GM12878 (cell line): ENCODE measurements around the gene RABGGTB. TPM values are rescaled to one million over a fixed set of nuclear protein-coding genes. Genes with fewer than 3 reads are reported as not detected.

Source experiments
- ATAC-seq: fragments of 200-7000 bp; cut with Tn5 transposase; 3 replicates; pipeline ENCODE4 v1.9.1; 2020; ENCODE audit warnings: mild to moderate bottlenecking, moderate library complexity
- BruUV-seq: library from RNA; stranded (reverse); fragments of 400-500 nt; replicated peaks from 2 replicates; lab custom pipeline; 2021; lab: Mats Ljungman, UMichigan
- CTCF ChIA-PET: fragments of 300-600 bp; sonication (Branson Sonifier 250); formaldehyde crosslinking; extraction: SDS; loops from one replicate; lab custom pipeline; 2021; ENCODE audit warnings: inconsistent platforms; lab: Yijun Ruan, JAX
- POLR2A ChIA-PET: fragments of 350-600 bp; formaldehyde crosslinking; extraction: SDS; loops from one replicate; lab custom pipeline; 2021; ENCODE audit warnings: inconsistent platforms; lab: Charles Lee
- RAD21 ChIA-PET: fragments of 300-600 bp; sonication (Branson Sonifier 250); formaldehyde crosslinking; loops from one replicate; lab custom pipeline; 2023; ENCODE audit warnings: antibody characterized with exemption; ENCODE audit not compliant: unreplicated experiment; lab: Charles Lee
- SMC1A ChIA-PET: fragments of 300-600 bp; sonication (Branson Sonifier 250); formaldehyde crosslinking; loops from one replicate; lab custom pipeline; 2023; ENCODE audit not compliant: unreplicated experiment, uncharacterized antibody; lab: Charles Lee
- DNase-seq: peaks from one replicate; pipeline ENCODE4 v3.0.0-alpha.2; 2011; ENCODE audit warnings: low read depth, low spot score
- FAIRE-seq: peaks from 3 replicates; lab custom pipeline; 2011; peaks lifted over from hg19 to GRCh38; lab: Jason Lieb, UNC
- H2AFZ ChIP-seq: 2 replicates; pipeline ENCODE4 v1.6.0; 2011; ENCODE audit warnings: low read depth, low read length, control low read depth; ENCODE audit not compliant: control insufficient read depth
- H3K27ac ChIP-seq: 2 replicates; pipeline ENCODE4 v1.5.1; 2011; ENCODE audit warnings: control low read depth; ENCODE audit not compliant: control insufficient read depth, insufficient read depth
- H3K27me3 ChIP-seq, 2 experiments: replicated peaks in 1 of 2; 2 replicates each; pipeline versions ENCODE4 v1.6.0 to v1.6.1; 2011; ENCODE audit warnings: low read length in 1 of 2; ENCODE audit not compliant: control insufficient read depth in 2 of 2, insufficient read depth in 2 of 2
- H3K36me3 ChIP-seq, 2 experiments: 2 replicates each; pipeline ENCODE4 v1.5.1; 2011; ENCODE audit warnings: low read length in 1 of 2; ENCODE audit not compliant: control insufficient read depth in 2 of 2, insufficient read depth in 2 of 2
- H3K4me1 ChIP-seq: 2 replicates; pipeline ENCODE4 v1.6.1; 2011; ENCODE audit warnings: mild to moderate bottlenecking, low read length, moderate library complexity, mixed read lengths; ENCODE audit not compliant: control insufficient read depth, insufficient read depth
- H3K4me2 ChIP-seq: 2 replicates; pipeline ENCODE4 v1.6.0; 2011; ENCODE audit warnings: control low read depth; ENCODE audit not compliant: control insufficient read depth, insufficient read depth
- H3K4me3 ChIP-seq: fragments of 200-600 bp; sonication (generic); 2 replicates; pipeline ENCODE4 v1.5.1; 2016
- H3K79me2 ChIP-seq: 2 replicates; pipeline ENCODE4 v1.6.0; 2011; ENCODE audit warnings: low read length; ENCODE audit not compliant: control insufficient read depth, insufficient read depth
- H3K9ac ChIP-seq: 2 replicates; pipeline ENCODE4 v1.8.0; 2011; ENCODE audit warnings: low read length, control low read depth, mixed read lengths; ENCODE audit not compliant: control insufficient read depth, insufficient read depth
- H3K9me3 ChIP-seq: replicated peaks from 3 replicates; pipeline ENCODE4 v1.5.1; 2011; ENCODE audit warnings: mild to moderate bottlenecking, low read length; ENCODE audit not compliant: control insufficient read depth, insufficient read depth
- H4K20me1 ChIP-seq: 2 replicates; pipeline ENCODE4 v1.6.0; 2011; ENCODE audit not compliant: control insufficient read depth, insufficient read depth
- CHD2 ChIP-seq: IDR thresholded peaks from 2 replicates; pipeline ENCODE4 v1.6.1; 2011; ENCODE audit warnings: low read depth, low read length, improper control_type of control experiment, borderline replicate concordance
- EZH2 ChIP-seq: IDR thresholded peaks from 2 replicates; pipeline ENCODE4 v1.6.1; 2012; ENCODE audit warnings: low read depth, mild to moderate bottlenecking, control low read depth, inconsistent platforms, low read length, borderline replicate concordance; ENCODE audit not compliant: control insufficient read depth
- FOXM1 ChIP-seq: IDR thresholded peaks from 2 replicates; pipeline ENCODE4 v1.6.1; 2012; ENCODE audit warnings: low read depth, mild to moderate bottlenecking, inconsistent platforms, low read length, moderate library complexity
- GATAD2B ChIP-seq: fragments of 450-650 bp; conservative IDR thresholded peaks from 2 replicates; pipeline ENCODE4 v1.6.1; 2017; ENCODE audit warnings: low read depth, mild to moderate bottlenecking, moderate library complexity
- NR2C1 ChIP-seq: fragments of 450-650 bp; IDR thresholded peaks from 2 replicates; pipeline ENCODE4 v1.6.1; 2017; ENCODE audit warnings: antibody characterized with exemption, mild to moderate bottlenecking, moderate library complexity
- POLR2AphosphoS2 ChIP-seq: IDR thresholded peaks from 2 replicates; pipeline ENCODE4 v1.6.1; 2011; ENCODE audit warnings: low read depth, mild to moderate bottlenecking, low read length, improper control_type of control experiment, moderate library complexity
- RB1 ChIP-seq: fragments of 450-650 bp; formaldehyde crosslinking; IDR thresholded peaks from 2 replicates; pipeline ENCODE4 v1.6.1; 2017; ENCODE audit warnings: mild to moderate bottlenecking, borderline replicate concordance
- RELA ChIP-seq: fragments of 450-650 bp; IDR thresholded peaks from 2 replicates; pipeline ENCODE4 v1.8.0; 2014; ENCODE audit warnings: borderline replicate concordance; ENCODE audit not compliant: partially characterized antibody
- SMAD5 ChIP-seq: IDR thresholded peaks from 2 replicates; pipeline ENCODE4 v1.6.1; 2016; ENCODE audit warnings: antibody characterized with exemption, low read depth
- STAT1 ChIP-seq: fragments of 450-650 bp; conservative IDR thresholded peaks from 2 replicates; pipeline ENCODE4 v1.6.1; 2014; ENCODE audit warnings: antibody characterized with exemption, mild to moderate bottlenecking
- TARDBP ChIP-seq: IDR thresholded peaks from 2 replicates; pipeline ENCODE4 v1.6.1; 2016; ENCODE audit warnings: borderline replicate concordance
- TBL1XR1 ChIP-seq: IDR thresholded peaks from 2 replicates; pipeline ENCODE4 v1.6.1; 2012; ENCODE audit warnings: low read depth, low read length, improper control_type of control experiment
- USF1 ChIP-seq: IDR thresholded peaks from 2 replicates; pipeline ENCODE4 v1.6.1; 2011; ENCODE audit warnings: borderline replicate concordance, low read depth, mild to moderate bottlenecking, moderate library complexity, mixed read lengths, low read length; ENCODE audit not compliant: insufficient read depth; ENCODE audit errors: extremely low read length
- YBX1 ChIP-seq: fragments of 450-650 bp; IDR thresholded peaks from 2 replicates; pipeline ENCODE4 v1.6.1; 2016; ENCODE audit warnings: antibody characterized with exemption
- ZBED1 ChIP-seq: IDR thresholded peaks from 2 replicates; pipeline ENCODE4 v1.6.1; 2016; ENCODE audit warnings: borderline replicate concordance
- WGBS: methylation state at CpG from one replicate; pipeline ENCODE4 v1.1.6; 2016; ENCODE audit warnings: low lambda C conversion rate; ENCODE audit not compliant: insufficient replicate concordance, insufficient coverage; ENCODE audit errors: missing lambda C conversion rate; 5-methylcytosine and 5-hydroxymethylcytosine counted together
- in situ Hi-C: fragments of 300-500 bp; cut with MboI; formaldehyde crosslinking; loops from 9 replicates; pipeline ENCODE4 v1.14.3; 2018; ENCODE audit warnings: mixed read lengths
- intact Hi-C: fragments of 100-400 bp; cut with micrococcal nuclease; formaldehyde crosslinking; loops from one replicate; pipeline ENCODE4 v1.14.2; 2022; ENCODE audit not compliant: unreplicated experiment
- polyA plus RNA-seq, 11 experiments: library from polyadenylated mRNA; depleted of rRNA in 4 of 11; unstranded in 6 of 11; stranded (reverse) in 5 of 11; fragments of >200 nt; fragmentation: Nextera tagmentation in 4 of 11; fragmentation: Illumina TruSeq in 1 of 11; extraction: Ambion mirVana in 4 of 11; extraction: Trizol in 1 of 11; gene quantifications; 1 replicate in 1 of 11; 2 replicates in 10 of 11; pipeline versions ENCODE4 v1.2.1 to v1.2.3, GENCODE V29; 2011 to 2016; ENCODE audit warnings: inconsistent platforms in 2 of 11, missing spikeins in 2 of 11, low read depth in 1 of 11
- total RNA-seq, 4 experiments: library from RNA; depleted of rRNA in 3 of 4; stranded (reverse); fragments of >200 nt in 3 of 4; fragmentation: Illumina TruSeq in 1 of 4; extraction: Trizol in 1 of 4; gene quantifications; 2 replicates each; pipeline versions ENCODE4 v1.2.1 to v1.2.3, GENCODE V29; 2013 to 2021

Gene RABGGTB
- total and polyA plus RNA-seq, 10 of the 15 experiments (the other 5 are each of a cell fraction or from before 2014, with no cell fraction given) = 50.5 to 213 (median 157) TPM

GRCh38 chr1:75786901-75787493 lies 941 bp downstream of the RABGGTB start:
- Histone ChIP-seq H3K79me2 (peaks cover 73% of the 10 kb centered on the region), H3K9ac (peak overlapping the region; percentile 93), H4K20me1 (peaks cover 6% of the 10 kb centered on the region; the same call in 1 of the 2 replicates), H3K27me3 (no peaks in the 10 kb centered on the region), H3K4me3 (peak overlapping the region; percentile 80), H3K9me3 (no peaks in the 10 kb centered on the region), H3K4me2 (peak overlapping the region; percentile 84), H3K36me3 (peaks cover 2 to 19% of the 10 kb centered on the region in 2 experiments; a peak in 3 of 4 replicates), H3K27ac (peak overlapping the region; percentile 98), H3K4me1 (peaks cover 2% of the 10 kb centered on the region; the same call in 1 of the 2 replicates), H2AFZ (no peak overlapping the region)
- 3% methylated on average over 10 of the region's 10 CpGs for WGBS
- TF ChIP-seq STAT1 (no peak), RB1 (no peak), GATAD2B (no peak), CHD2 (no peak), SMAD5 (peak; percentile 14; the same call in 1 of the 2 replicates), USF1 (no peak), EZH2 (no peak), POLR2AphosphoS2 (0 out of 2 replicates have a peak, but pooled peaks have one; percentile 32), ZBED1 (no peak), FOXM1 (peak; percentile 22; the same call in 1 of the 2 replicates), TARDBP (no peak), YBX1 (no peak), TBL1XR1 (no peak), RELA (no peak), NR2C1 (no peak)
- CTCF ChIA-PET = interaction anchor here (0.7 to 1.5 kb wide), 3 partner anchors 10 to 63 kb away, joined by 3 to 9 read pairs (median 4); partner anchors contain the start of gene MSH4
- no peak for FAIRE-seq
- intact Hi-C loops = loop anchor here (1.0 to 10.0 kb wide), 2 partner anchors 63 to 198 kb away; partner anchors contain the start of gene ACADM
- POLR2A ChIA-PET = interaction anchor here (2.7 to 3.3 kb wide), 2 partner anchors 60 to 64 kb away, joined by 8 to 44 read pairs; no protein-coding TSS in a partner anchor
- SMC1A ChIA-PET = interaction anchor here (0.7 to 3.2 kb wide), 3 partner anchors 42 to 61 kb away, joined by 4 to 33 read pairs (median 12); no protein-coding TSS in a partner anchor
- RAD21 ChIA-PET = interaction anchor here (1.8 kb wide), 1 partner anchor 62 kb away, joined by 7 read pairs; no protein-coding TSS in a partner anchor
- in situ Hi-C loops = loop anchor here (5.0 kb wide), 2 partner anchors 60 to 200 kb away; no protein-coding TSS in a partner anchor
- no peak for ATAC-seq
- no peak for DNase-seq
- no TSS peak for BruUV-seq
